DOHH2 (cell line): ENCODE data around the gene LURAP1L.

Experiments used
- EZH2phosphoT487 ChIP-seq: fragments of 200-600 bp; sonication (generic); IDR thresholded peaks from 2 replicates; pipeline ENCODE4 v1.6.1; 2017; ENCODE audit warnings: borderline replicate concordance, mild to moderate bottlenecking, antibody characterized with exemption, low read length, moderate library complexity, mixed read lengths
- TF ChIP-seq, protein P1 (sequence below): fragments of 200-600 bp; sonication (generic); IDR thresholded peaks from one replicate; pipeline ENCODE4 v1.5.1; 2014; ENCODE audit warnings: antibody characterized with exemption, mild to moderate bottlenecking, low read depth, low read length; ENCODE audit not compliant: poor library complexity, severe bottlenecking

DNA sequence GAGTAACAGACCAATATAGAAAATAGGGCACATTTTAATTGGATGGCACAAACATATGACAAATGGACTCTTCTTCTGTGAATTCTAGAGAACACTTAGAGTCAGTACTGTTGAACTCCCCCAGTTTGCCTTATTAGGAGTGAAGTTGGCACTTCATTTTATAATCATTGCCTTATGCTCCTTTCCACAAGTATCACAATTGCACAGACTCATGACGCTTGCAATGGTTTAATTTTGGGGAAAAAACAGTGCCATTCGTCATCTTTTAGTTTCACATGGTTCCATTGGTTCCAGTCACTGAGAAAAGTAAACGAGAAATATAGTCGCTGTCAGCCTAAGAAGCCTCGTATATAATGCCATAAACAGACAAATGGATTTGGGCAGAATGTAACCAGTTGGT is 71.2 kb downstream of the LURAP1L start:
- TF ChIP-seq, protein P1, sequence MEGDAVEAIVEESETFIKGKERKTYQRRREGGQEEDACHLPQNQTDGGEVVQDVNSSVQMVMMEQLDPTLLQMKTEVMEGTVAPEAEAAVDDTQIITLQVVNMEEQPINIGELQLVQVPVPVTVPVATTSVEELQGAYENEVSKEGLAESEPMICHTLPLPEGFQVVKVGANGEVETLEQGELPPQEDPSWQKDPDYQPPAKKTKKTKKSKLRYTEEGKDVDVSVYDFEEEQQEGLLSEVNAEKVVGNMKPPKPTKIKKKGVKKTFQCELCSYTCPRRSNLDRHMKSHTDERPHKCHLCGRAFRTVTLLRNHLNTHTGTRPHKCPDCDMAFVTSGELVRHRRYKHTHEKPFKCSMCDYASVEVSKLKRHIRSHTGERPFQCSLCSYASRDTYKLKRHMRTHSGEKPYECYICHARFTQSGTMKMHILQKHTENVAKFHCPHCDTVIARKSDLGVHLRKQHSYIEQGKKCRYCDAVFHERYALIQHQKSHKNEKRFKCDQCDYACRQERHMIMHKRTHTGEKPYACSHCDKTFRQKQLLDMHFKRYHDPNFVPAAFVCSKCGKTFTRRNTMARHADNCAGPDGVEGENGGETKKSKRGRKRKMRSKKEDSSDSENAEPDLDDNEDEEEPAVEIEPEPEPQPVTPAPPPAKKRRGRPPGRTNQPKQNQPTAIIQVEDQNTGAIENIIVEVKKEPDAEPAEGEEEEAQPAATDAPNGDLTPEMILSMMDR = no peak
- no peak for TF ChIP-seq EZH2phosphoT487
